A549 (cell line): Measurements from ENCODE around the gene TNFAIP8.

Experiments used
- CEBPB ChIP-seq, 2 experiments: fragments of >200 bp in 1 of 2; sonication (Bioruptor Twin) in 1 of 2; formaldehyde crosslinking in 1 of 2; IDR thresholded peaks; 2 replicates each; pipeline ENCODE4 v1.6.1; 2012 to 2016
- JUNB ChIP-seq: fragments of >200 bp; sonication (Bioruptor Twin); formaldehyde crosslinking; IDR thresholded peaks from 2 replicates; pipeline ENCODE4 v1.6.1; 2016

DNA sequence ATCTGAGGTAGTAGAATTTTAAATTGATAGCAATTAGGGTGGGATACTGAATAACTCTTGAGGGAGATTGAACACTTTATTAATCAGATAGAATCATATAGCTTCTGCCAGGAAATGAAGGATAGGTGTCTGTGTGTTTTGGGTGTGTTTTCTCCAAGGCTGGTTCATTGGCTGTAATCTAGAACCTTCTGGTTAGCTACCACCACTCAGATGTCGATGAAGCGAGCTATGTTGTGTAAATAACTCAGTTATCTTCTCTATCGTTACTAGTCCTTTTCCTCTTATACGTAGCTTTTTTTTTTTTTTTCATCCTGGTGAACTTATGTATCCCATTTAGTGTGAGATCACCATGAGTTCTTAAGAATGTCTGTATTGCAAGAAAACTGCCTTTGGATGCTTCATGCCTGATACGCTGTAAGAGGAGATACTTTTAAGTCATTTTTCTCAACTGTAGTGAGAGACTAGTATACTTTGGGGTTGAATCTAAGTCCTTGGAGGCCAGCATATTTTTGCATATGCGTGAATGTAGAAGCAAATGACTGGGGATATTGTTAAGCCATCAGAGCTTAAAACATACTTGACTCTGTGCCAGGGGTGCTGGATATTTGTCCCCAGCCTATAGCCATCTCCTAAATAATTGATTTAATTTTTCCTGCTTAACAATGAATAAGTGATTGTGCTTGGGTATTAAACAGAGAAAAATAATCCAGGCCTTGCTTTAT, 2.1 kb downstream of the TNFAIP8 start:
- TF ChIP-seq JUNB (no peak), CEBPB (IDR thresholded peaks at IDR 0.05) (no peak)
